K562 (cell line): ENCODE measurements around the gene GLB1L. TPM values are rescaled to one million over a fixed set of nuclear protein-coding genes. Genes with fewer than 3 reads are reported as not detected.

Experiments used
- ATAC-seq: fragments of 200-7000 bp; cut with Tn5 transposase; 3 replicates; pipeline ENCODE4 v1.9.1; 2020; ENCODE audit warnings: moderate library complexity
- BruUV-seq: library from RNA; stranded (reverse); fragments of 400-500 nt; replicated peaks from 2 replicates; lab custom pipeline; 2021; lab: Mats Ljungman, UMichigan
- CTCF ChIA-PET: fragments of 300-600 bp; formaldehyde crosslinking; extraction: SDS; loops from one replicate; lab custom pipeline; 2021; ENCODE audit warnings: low intra/inter-chr PET ratio; lab: Yijun Ruan, JAX
- POLR2A ChIA-PET: fragments of 300-600, 350-650 bp; sonication (Branson Sonifier 250); formaldehyde crosslinking; extraction: SDS; loops from one replicate; lab custom pipeline; 2021; ENCODE audit warnings: antibody characterized with exemption, inconsistent platforms; lab: Yijun Ruan, JAX
- DNase-seq, 4 experiments: peaks; one replicate each; pipeline versions ENCODE4 v3.0.0 to v3.0.0-alpha.2; 2011 to 2018; ENCODE audit warnings: low spot score in 3 of 4, mixed read lengths in 3 of 4; ENCODE audit errors: extremely low read depth in 1 of 4
- FAIRE-seq: peaks from 2 replicates; lab custom pipeline; 2011; peaks lifted over from hg19 to GRCh38; lab: Jason Lieb, UNC
- H2AFZ ChIP-seq: 2 replicates; pipeline ENCODE4 v1.6.0; 2011; ENCODE audit warnings: low read depth, low read length, control low read depth, inconsistent platforms
- H3K27ac ChIP-seq: fragments of 200-600 bp; 3 replicates; pipeline ENCODE4 v1.8.0; 2011; ENCODE audit warnings: low read depth, mild to moderate bottlenecking, control low read depth, inconsistent platforms, low read length, moderate library complexity, mixed read lengths; ENCODE audit errors: extremely low read depth
- H3K27me3 ChIP-seq, 2 experiments: fragments of 300-600 bp in 1 of 2; 2 replicates in 1 of 2; 3 replicates in 1 of 2; pipeline versions ENCODE4 v1.6.0 to v1.8.0; 2011; ENCODE audit warnings: inconsistent platforms in 2 of 2, low read length in 2 of 2, mild to moderate bottlenecking in 1 of 2, mixed read lengths in 1 of 2, moderate library complexity in 1 of 2; ENCODE audit not compliant: control insufficient read depth in 2 of 2, insufficient read depth in 2 of 2
- H3K36me3 ChIP-seq: fragments of 300-600 bp; 3 replicates; pipeline ENCODE4 v1.8.0; 2011; ENCODE audit warnings: mild to moderate bottlenecking, low read length, inconsistent platforms; ENCODE audit not compliant: control insufficient read depth, insufficient read depth
- H3K4me1 ChIP-seq, 2 experiments: fragments of 200-600 bp in 1 of 2; replicated peaks in 1 of 2; 2 replicates in 1 of 2; 3 replicates in 1 of 2; pipeline versions ENCODE4 v1.5.1 to v1.8.0; 2011; ENCODE audit warnings: inconsistent platforms in 2 of 2, low read length in 2 of 2, mild to moderate bottlenecking in 1 of 2, mixed read lengths in 1 of 2, moderate library complexity in 1 of 2; ENCODE audit not compliant: control insufficient read depth in 2 of 2, insufficient read depth in 2 of 2
- H3K4me2 ChIP-seq: 2 replicates; pipeline ENCODE4 v1.6.1; 2011; ENCODE audit warnings: low read length, control low read depth, inconsistent platforms, mixed read lengths; ENCODE audit not compliant: insufficient read depth
- H3K4me3 ChIP-seq: fragments of 200-600 bp; sonication (generic), shearing (Covaris generic); 2 replicates; pipeline ENCODE4 v1.5.1; 2016; ENCODE audit warnings: control low read depth, inconsistent platforms
- H3K79me2 ChIP-seq: fragments of 200-600 bp; 3 replicates; pipeline ENCODE4 v1.8.0; 2011; ENCODE audit warnings: low read length, inconsistent platforms; ENCODE audit not compliant: control insufficient read depth, insufficient read depth
- H3K9ac ChIP-seq, 2 experiments: 2 replicates each; pipeline versions ENCODE4 v1.6.0 to v1.6.1; 2011; ENCODE audit warnings: low read depth in 2 of 2, low read length in 2 of 2, control low read depth in 1 of 2, inconsistent platforms in 1 of 2, mild to moderate bottlenecking in 1 of 2, mixed read lengths in 1 of 2; ENCODE audit not compliant: insufficient read depth in 1 of 2
- H3K9me1 ChIP-seq: one replicate; pipeline ENCODE4 v1.6.0; 2011; ENCODE audit warnings: inconsistent platforms, mild to moderate bottlenecking, low read length, moderate library complexity; ENCODE audit not compliant: control insufficient read depth, insufficient read depth
- H3K9me3 ChIP-seq: replicated peaks from 2 replicates; pipeline ENCODE4 v1.5.1; 2011; ENCODE audit warnings: low read depth, low read length, inconsistent platforms; ENCODE audit not compliant: control insufficient read depth, insufficient read depth
- H4K20me1 ChIP-seq: replicated peaks from 2 replicates; pipeline ENCODE4 v1.6.1; 2011; ENCODE audit warnings: low read length, inconsistent platforms, mixed read lengths; ENCODE audit not compliant: control insufficient read depth, insufficient read depth
- ATF1 ChIP-seq, 2 experiments: fragments of 450-650 bp in 1 of 2; IDR thresholded peaks; 2 replicates each; pipeline ENCODE4 v1.6.1; 2016; ENCODE audit warnings: missing compliant biosample characterization in 1 of 2, missing genetic modification characterization in 1 of 2
- CAMTA2 ChIP-seq: fragments of 250-450 bp; sonication (Bioruptor Pico); conservative IDR thresholded peaks from 2 replicates; pipeline ENCODE4 v1.5.1; 2022
- CREM ChIP-seq: IDR thresholded peaks from 2 replicates; pipeline ENCODE4 v1.6.1; 2014; ENCODE audit warnings: antibody characterized with exemption, low read depth
- ETV6 ChIP-seq, 3 experiments: fragments of 150-350 bp in 1 of 3; sonication (generic) in 1 of 3; formaldehyde crosslinking in 1 of 3; IDR thresholded peaks; 2 replicates each; pipeline versions ENCODE4 v1.6.1 to v1.8.0; 2014 to 2022; ENCODE audit warnings: borderline replicate concordance in 2 of 3, low read depth in 2 of 3, antibody characterized with exemption in 1 of 3, low read length in 1 of 3, mild to moderate bottlenecking in 1 of 3, missing genetic modification reagents in 1 of 3
- FOXA3 ChIP-seq, 2 experiments: fragments of 450-650 bp in 1 of 2; sonication (generic) in 1 of 2; formaldehyde crosslinking; IDR thresholded peaks in 1 of 2; conservative IDR thresholded peaks in 1 of 2; 2 replicates each; pipeline versions ENCODE4 v1.4.0 to v1.8.0; 2020 to 2022; ENCODE audit warnings: mild to moderate bottlenecking in 2 of 2, missing genetic modification reagents in 1 of 2
- HDAC2 ChIP-seq: fragments of 450-650 bp; IDR thresholded peaks from 2 replicates; pipeline ENCODE4 v1.6.1; 2016; ENCODE audit warnings: mild to moderate bottlenecking
- HMG20A ChIP-seq: fragments of 450-650 bp; formaldehyde crosslinking; conservative IDR thresholded peaks from 2 replicates; pipeline ENCODE4 v1.4.0; 2020; ENCODE audit warnings: mild to moderate bottlenecking, mixed read lengths
- HSF4 ChIP-seq: fragments of 250-450 bp; sonication (Bioruptor Pico); IDR thresholded peaks from 2 replicates; pipeline ENCODE4 v2.1.2; 2022; ENCODE audit warnings: mild to moderate bottlenecking, moderate library complexity, borderline replicate concordance
- MCM7 ChIP-seq, 2 experiments: fragments of 450-650 bp; IDR thresholded peaks; 2 replicates each; pipeline ENCODE4 v1.6.1; 2016 to 2018
- MTA3 ChIP-seq: fragments of 450-650 bp; formaldehyde crosslinking; IDR thresholded peaks from 2 replicates; pipeline ENCODE4 v1.6.1; 2017; ENCODE audit warnings: mild to moderate bottlenecking, borderline replicate concordance
- NFE2 ChIP-seq: IDR thresholded peaks from 2 replicates; pipeline ENCODE4 v1.6.1; 2014; ENCODE audit warnings: antibody characterized with exemption, low read depth
- ZNF124 ChIP-seq: sonication (generic); formaldehyde crosslinking; IDR thresholded peaks from 2 replicates; pipeline ENCODE4 v1.8.1; 2022; ENCODE audit warnings: missing genetic modification reagents
- WGBS: fragments of 100-300 bp; shearing (Covaris generic); methylation state at CpG from one replicate; pipeline ENCODE4 v1.1.6; 2016; ENCODE audit warnings: low coverage, mixed read lengths; ENCODE audit not compliant: insufficient coverage; ENCODE audit errors: missing lambda C conversion rate; 5-methylcytosine and 5-hydroxymethylcytosine counted together
- in situ Hi-C: fragments of 300-500 bp; cut with MboI; formaldehyde crosslinking; loops from 4 replicates; pipeline ENCODE4 v1.15.0; 2018; ENCODE audit warnings: inconsistent platforms, mixed read lengths
- intact Hi-C: fragments of 100-400 bp; cut with micrococcal nuclease; formaldehyde crosslinking; loops from 2 replicates; pipeline ENCODE4 v1.14.2; 2022
- polyA plus RNA-seq, 8 experiments: library from polyadenylated mRNA; depleted of rRNA in 4 of 8; stranded (reverse) in 5 of 8; unstranded in 3 of 8; fragments of >200 nt; fragmentation: Nextera tagmentation in 2 of 8; fragmentation: Illumina TruSeq in 1 of 8; extraction: Ambion mirVana in 2 of 8; extraction: Trizol in 1 of 8; gene quantifications; 2 replicates each; pipeline versions ENCODE4 v1.2.1 to v1.2.3, GENCODE V29; 2011 to 2014; ENCODE audit warnings: inconsistent platforms in 1 of 8, missing spikeins in 1 of 8
- total RNA-seq, 7 experiments: library from RNA; depleted of rRNA in 6 of 7; stranded (reverse); fragments of >200 nt in 6 of 7; fragmentation: Illumina TruSeq in 2 of 7; extraction: Trizol in 2 of 7; gene quantifications; 2 replicates each; pipeline versions ENCODE4 v1.2.1 to v1.2.3, GENCODE V29; 2011 to 2021; ENCODE audit warnings: low replicate concordance in 1 of 7
- TF ChIP-seq, protein P1 (sequence below), 2 experiments: fragments of 450-650 bp in 1 of 2; sonication (generic) in 1 of 2; formaldehyde crosslinking; conservative IDR thresholded peaks; 2 replicates each; pipeline versions ENCODE4 v1.4.0 to v1.8.1; 2020 to 2022; ENCODE audit warnings: mild to moderate bottlenecking in 1 of 2, missing genetic modification reagents in 1 of 2
- TF ChIP-seq, protein P2 (sequence below): fragments of 450-650 bp; formaldehyde crosslinking; IDR thresholded peaks from 2 replicates; pipeline ENCODE4 v1.4.0; 2020; ENCODE audit warnings: mild to moderate bottlenecking, moderate library complexity
- TF ChIP-seq, protein P3 (sequence below): fragments of 450-650 bp; IDR thresholded peaks from 2 replicates; pipeline ENCODE4 v1.6.1; 2017; ENCODE audit warnings: mild to moderate bottlenecking, moderate library complexity
- TF ChIP-seq, protein P4 (sequence below), 2 experiments: fragments of 250-450 bp in 1 of 2; fragments of 450-650 bp in 1 of 2; sonication (Bioruptor Pico) in 1 of 2; IDR thresholded peaks; 2 replicates each; pipeline versions ENCODE4 v1.6.1 to v1.8.0; 2016 to 2021; ENCODE audit warnings: mild to moderate bottlenecking in 2 of 2, moderate library complexity in 2 of 2, missing compliant biosample characterization in 1 of 2, missing genetic modification characterization in 1 of 2

GLB1L gene
- total and polyA plus RNA-seq, 9 of the 15 experiments (the other 6 are each of a cell fraction or from before 2014, with no cell fraction given), result 0.42 to 2.9 (median 2.5) TPM

DNA sequence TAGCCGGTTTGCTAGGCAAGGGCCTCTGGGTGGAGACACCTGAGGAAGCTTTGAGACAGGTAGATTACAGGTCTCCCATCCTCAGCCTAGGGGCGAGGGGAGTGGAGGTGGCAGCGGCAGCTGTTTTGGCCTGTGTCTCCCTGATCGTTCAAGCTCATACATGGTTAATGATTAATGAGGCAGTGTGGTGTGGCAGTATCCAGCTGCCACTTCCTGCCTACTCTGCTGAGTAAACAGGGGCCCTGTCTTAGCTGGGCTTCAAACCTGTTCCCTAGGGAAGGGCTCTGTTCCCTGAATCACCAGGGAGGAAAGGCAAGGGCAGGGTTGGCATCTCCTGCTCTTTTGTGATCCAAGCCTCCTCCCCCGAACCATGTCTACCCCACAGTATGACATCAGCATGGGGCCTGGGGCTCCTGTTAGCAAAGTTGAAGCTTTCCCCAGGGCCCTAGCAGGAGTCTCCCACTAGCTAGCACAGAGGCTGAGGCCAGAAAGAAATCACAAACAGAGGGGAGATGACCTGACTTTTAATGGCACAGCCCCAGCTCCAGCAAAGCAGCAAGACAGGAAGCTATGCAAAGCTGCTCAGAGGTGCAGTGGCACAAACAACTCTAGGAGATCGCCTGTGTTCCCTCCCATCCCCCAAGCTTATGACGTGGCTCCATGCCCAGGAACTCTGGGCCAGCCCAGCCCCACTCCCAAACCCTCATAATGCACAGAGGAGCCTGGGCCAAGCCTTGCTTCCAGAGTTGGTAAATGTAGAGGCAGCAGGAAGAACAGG is 4.1 kb upstream of the GLB1L start:
- H3K4me1 ChIP-seq, result peaks cover 31 to 60% of the 10 kb centered on the region in 2 experiments; a peak in 4 of 5 replicates
- TF ChIP-seq HMG20A (CRISPR knock-in tag) (no peak), CAMTA2 (CRISPR knock-in tag) (no peak), ZNF124 (CRISPR knock-in tag) (no peak), CREM (peak; percentile 64; the same call in 1 of the 2 replicates), ATF1 (CRISPR knock-in tag; IDR thresholded peaks at IDR 0.05) (no peak), ATF1 (tag; IDR thresholded peaks at IDR 0.05) (peak; percentile 47), HSF4 (no peak), ETV6 (IDR thresholded peaks at IDR 0.05; ENCODE audit: borderline replicate concordance in 1 of 2, low read depth in 2 of 2, low read length in 1 of 2) (no peak), ETV6 (CRISPR knock-in tag; IDR thresholded peaks at IDR 0.05; ENCODE audit: borderline replicate concordance) (no peak), HDAC2 (no peak), NFE2 (no peak), FOXA3 (CRISPR knock-in tag; conservative IDR thresholded peaks at IDR 0.05 in 1 of 2, IDR thresholded peaks at IDR 0.05 in 1 of 2) (0 out of 4 replicates have a peak, but pooled peaks of 1 of the 2 experiments have one; percentile 8), MTA3 (0 out of 2 replicates have a peak, but pooled peaks have one; percentile 12), MCM7 (IDR thresholded peaks at IDR 0.05) (no peak)
- TF ChIP-seq, protein P1, sequence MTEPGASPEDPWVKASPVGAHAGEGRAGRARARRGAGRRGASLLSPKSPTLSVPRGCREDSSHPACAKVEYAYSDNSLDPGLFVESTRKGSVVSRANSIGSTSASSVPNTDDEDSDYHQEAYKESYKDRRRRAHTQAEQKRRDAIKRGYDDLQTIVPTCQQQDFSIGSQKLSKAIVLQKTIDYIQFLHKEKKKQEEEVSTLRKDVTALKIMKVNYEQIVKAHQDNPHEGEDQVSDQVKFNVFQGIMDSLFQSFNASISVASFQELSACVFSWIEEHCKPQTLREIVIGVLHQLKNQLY (CRISPR knock-in tag; conservative IDR thresholded peaks at IDR 0.05), result no peak
- TF ChIP-seq, protein P2, sequence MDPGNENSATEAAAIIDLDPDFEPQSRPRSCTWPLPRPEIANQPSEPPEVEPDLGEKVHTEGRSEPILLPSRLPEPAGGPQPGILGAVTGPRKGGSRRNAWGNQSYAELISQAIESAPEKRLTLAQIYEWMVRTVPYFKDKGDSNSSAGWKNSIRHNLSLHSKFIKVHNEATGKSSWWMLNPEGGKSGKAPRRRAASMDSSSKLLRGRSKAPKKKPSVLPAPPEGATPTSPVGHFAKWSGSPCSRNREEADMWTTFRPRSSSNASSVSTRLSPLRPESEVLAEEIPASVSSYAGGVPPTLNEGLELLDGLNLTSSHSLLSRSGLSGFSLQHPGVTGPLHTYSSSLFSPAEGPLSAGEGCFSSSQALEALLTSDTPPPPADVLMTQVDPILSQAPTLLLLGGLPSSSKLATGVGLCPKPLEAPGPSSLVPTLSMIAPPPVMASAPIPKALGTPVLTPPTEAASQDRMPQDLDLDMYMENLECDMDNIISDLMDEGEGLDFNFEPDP (CRISPR knock-in tag), result no peak
- TF ChIP-seq, protein P3, sequence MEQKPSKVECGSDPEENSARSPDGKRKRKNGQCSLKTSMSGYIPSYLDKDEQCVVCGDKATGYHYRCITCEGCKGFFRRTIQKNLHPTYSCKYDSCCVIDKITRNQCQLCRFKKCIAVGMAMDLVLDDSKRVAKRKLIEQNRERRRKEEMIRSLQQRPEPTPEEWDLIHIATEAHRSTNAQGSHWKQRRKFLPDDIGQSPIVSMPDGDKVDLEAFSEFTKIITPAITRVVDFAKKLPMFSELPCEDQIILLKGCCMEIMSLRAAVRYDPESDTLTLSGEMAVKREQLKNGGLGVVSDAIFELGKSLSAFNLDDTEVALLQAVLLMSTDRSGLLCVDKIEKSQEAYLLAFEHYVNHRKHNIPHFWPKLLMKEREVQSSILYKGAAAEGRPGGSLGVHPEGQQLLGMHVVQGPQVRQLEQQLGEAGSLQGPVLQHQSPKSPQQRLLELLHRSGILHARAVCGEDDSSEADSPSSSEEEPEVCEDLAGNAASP, result no peak
- TF ChIP-seq, protein P4, sequence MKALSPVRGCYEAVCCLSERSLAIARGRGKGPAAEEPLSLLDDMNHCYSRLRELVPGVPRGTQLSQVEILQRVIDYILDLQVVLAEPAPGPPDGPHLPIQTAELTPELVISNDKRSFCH (CRISPR knock-in tag; IDR thresholded peaks at IDR 0.05), result no peak
- TF ChIP-seq, protein P4 (tag; IDR thresholded peaks at IDR 0.05), result no peak

More for the DNA sequence above, 4.1 kb upstream of the GLB1L start:
- 64% methylated on average over 4 of the region's 7 CpGs for WGBS
- Histone ChIP-seq H3K4me2 (peak overlapping the region; percentile 33), H3K9me3 (no peaks in the 10 kb centered on the region), H3K4me3 (no peak overlapping the region), H3K79me2 (peaks cover 40% of the 10 kb centered on the region), H3K27ac (peak overlapping the region; percentile 31; the same call in 1 of the 3 replicates), H3K9ac (peak overlapping the region in 1 of 2 experiments; percentile 77; a peak in 2 of 4 replicates), H4K20me1 (0 out of 2 replicates have a peak, but pooled peaks cover 3% of the 10 kb centered on the region), H2AFZ (no peak overlapping the region), H3K27me3 (0 out of 5 replicates have a peak, but pooled peaks cover 0 to 2% of the 10 kb centered on the region in 2 experiments), H3K36me3 (peaks cover 57% of the 10 kb centered on the region), H3K9me1 (no peaks in the 10 kb centered on the region)
- POLR2A ChIA-PET, result interaction anchor here (0.5 to 3.4 kb wide), 11 partner anchors 9 to 181 kb away, joined by 3 to 22 read pairs (median 4); partner anchors contain the start of genes ABCB6, ANKZF1, ATG9A and DNAJB2
- FAIRE-seq (peak; percentile 40), DNase-seq (peak in 1 of 4 experiments; percentile 19), ATAC-seq (no peak)
- in situ Hi-C loops (no loop called here), intact Hi-C loops (no loop called here)
- no TSS peak for BruUV-seq
- CTCF ChIA-PET, result no interaction called here
